GM23338 (cell line): ENCODE results near the gene CYB5RL. TPM values are rescaled to one million over a fixed set of nuclear protein-coding genes. Genes with fewer than 3 reads are reported as not detected.

Experiments used
- polyA plus RNA-seq: library from polyadenylated mRNA; unstranded; fragments of >200 nt; fragmentation: Nextera tagmentation; extraction: Ambion mirVana; gene quantifications from 2 replicates; pipeline ENCODE4 v1.2.1, GENCODE V29; 2016
- total RNA-seq: library from RNA; depleted of rRNA; stranded (reverse); fragments of >200 nt; shearing (Covaris generic); gene quantifications from 2 replicates; pipeline ENCODE4 v1.2.3, GENCODE V29; 2014; rRNA removed

Gene CYB5RL
- total and polyA plus RNA-seq, 2 experiments from 2014 or later = 5.9 to 11.5 TPM

Other genes with a start within 250 kb of the CYB5RL start
- gene LDLRAD1, start 181.8 kb downstream of the CYB5RL start, total RNA-seq = not detected in 2 replicates
- gene LDLRAD1, start 181.8 kb downstream of the CYB5RL start, polyA plus RNA-seq = not detected in 2 replicates
- gene TMEM59, start 146.8 kb downstream of the CYB5RL start, total RNA-seq = 81.9 and 91.6 TPM in 2 replicates
- gene TMEM59, start 146.8 kb downstream of the CYB5RL start, polyA plus RNA-seq = 117 and 132 TPM in 2 replicates
- gene TCEANC2, start 146.4 kb downstream of the CYB5RL start, total RNA-seq = 6.0 and 6.4 TPM in 2 replicates
- 4.4 and 6.3 TPM in 2 replicates for gene TCEANC2, start 146.4 kb downstream of the CYB5RL start, polyA plus RNA-seq
- not detected in 2 replicates for gene CDCP2, start 47.0 kb downstream of the CYB5RL start, total RNA-seq
- not detected in 2 replicates for gene CDCP2, start 47.0 kb downstream of the CYB5RL start, polyA plus RNA-seq
- gene MRPL37, start 137 bp upstream of the CYB5RL start, total RNA-seq = 121 and 155 TPM in 2 replicates
- gene MRPL37, start 137 bp upstream of the CYB5RL start, polyA plus RNA-seq = 130 and 131 TPM in 2 replicates
- 47.4 and 59.5 TPM in 2 replicates for gene SSBP3, start 206.4 kb upstream of the CYB5RL start, total RNA-seq
- 68.6 and 82.3 TPM in 2 replicates for gene SSBP3, start 206.4 kb upstream of the CYB5RL start, polyA plus RNA-seq